Measurements from ENCODE around the gene RBFOX2. TPM values are rescaled to one million over a fixed set of nuclear protein-coding genes. Genes with fewer than 3 reads are reported as not detected.

The RBFOX2 gene
- total and polyA plus RNA-seq, 2 donors (not counting 3 experiments of a cell fraction or from before 2014, with no cell fraction given) = 125 to 142 TPM

DNA sequence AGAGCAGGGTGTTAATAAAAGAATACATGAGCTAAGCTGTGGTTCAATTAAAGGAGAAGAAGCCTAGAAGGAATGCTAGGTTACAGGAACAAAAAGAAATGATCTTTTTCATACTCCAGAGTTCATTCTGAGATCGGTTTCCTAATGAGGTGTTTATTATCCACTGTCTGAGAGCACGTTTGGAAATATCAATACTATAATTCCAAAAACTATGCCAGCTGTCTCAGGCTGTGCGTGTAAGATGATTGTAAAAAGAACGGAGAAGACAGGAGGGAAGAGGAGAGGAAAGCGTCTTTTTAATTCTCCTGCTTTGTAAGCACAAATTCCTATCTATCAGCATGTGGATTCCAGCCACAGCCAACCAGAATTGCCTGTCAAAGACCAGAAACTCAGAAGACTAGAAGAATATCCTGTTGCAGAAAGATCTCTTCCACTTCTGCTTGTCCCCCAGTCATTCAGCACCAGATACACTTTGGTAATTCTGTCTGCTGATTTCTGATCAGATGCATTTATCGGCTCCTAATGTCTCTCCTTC is 285.2 kb downstream of the RBFOX2 start:
- no peaks in the 10 kb centered on the region for H3K9me3 ChIP-seq (replicated peaks; ENCODE audit: control insufficient read depth, insufficient read depth, low read length)
- no peaks in the 10 kb centered on the region for H3K79me2 ChIP-seq (ENCODE audit: control insufficient read depth, insufficient read depth, low read length)
- H3K4me1 ChIP-seq (ENCODE audit: control insufficient read depth, extremely low read depth, insufficient read depth, low read length) = peaks cover 19% of the 10 kb centered on the region
- TF ChIP-seq JUN (IDR thresholded peaks at IDR 0.05; ENCODE audit: borderline replicate concordance, insufficient read depth, insufficient read length, low read depth) (no peak), POLR2A (IDR thresholded peaks at IDR 0.05; ENCODE audit: low read depth, low read length) (no peak)
- TF ChIP-seq, protein P1, sequence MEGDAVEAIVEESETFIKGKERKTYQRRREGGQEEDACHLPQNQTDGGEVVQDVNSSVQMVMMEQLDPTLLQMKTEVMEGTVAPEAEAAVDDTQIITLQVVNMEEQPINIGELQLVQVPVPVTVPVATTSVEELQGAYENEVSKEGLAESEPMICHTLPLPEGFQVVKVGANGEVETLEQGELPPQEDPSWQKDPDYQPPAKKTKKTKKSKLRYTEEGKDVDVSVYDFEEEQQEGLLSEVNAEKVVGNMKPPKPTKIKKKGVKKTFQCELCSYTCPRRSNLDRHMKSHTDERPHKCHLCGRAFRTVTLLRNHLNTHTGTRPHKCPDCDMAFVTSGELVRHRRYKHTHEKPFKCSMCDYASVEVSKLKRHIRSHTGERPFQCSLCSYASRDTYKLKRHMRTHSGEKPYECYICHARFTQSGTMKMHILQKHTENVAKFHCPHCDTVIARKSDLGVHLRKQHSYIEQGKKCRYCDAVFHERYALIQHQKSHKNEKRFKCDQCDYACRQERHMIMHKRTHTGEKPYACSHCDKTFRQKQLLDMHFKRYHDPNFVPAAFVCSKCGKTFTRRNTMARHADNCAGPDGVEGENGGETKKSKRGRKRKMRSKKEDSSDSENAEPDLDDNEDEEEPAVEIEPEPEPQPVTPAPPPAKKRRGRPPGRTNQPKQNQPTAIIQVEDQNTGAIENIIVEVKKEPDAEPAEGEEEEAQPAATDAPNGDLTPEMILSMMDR (IDR thresholded peaks at IDR 0.05; ENCODE audit: extremely low read depth in 1 of 2, insufficient read depth in 1 of 2, low read depth in 1 of 2, low read length in 2 of 2) = no peak
- ChIA-PET CTCF (interaction anchor here (1.2 to 1.4 kb wide), 3 partner anchors 14 to 172 kb away, joined by 3 to 5 read pairs (median 4); no protein-coding TSS in a partner anchor), POLR2A (no interaction called here)
- H2AFZ ChIP-seq (ENCODE audit: low read depth, low read length) = no peak overlapping the region
- peak overlapping the region; percentile 85 for H3K27ac ChIP-seq (ENCODE audit: insufficient read depth, low read depth, low read length)
- intact Hi-C loops (cut with micrococcal nuclease) (no loop called here), dilution Hi-C loops (cut with MboI; ENCODE audit: extremely low pct_ligation_motif_present, low sequenced_read_pairs) (no loop called here)
- BruUV-seq (replicated peaks) = no TSS peak
- no peak overlapping the region for H3K9ac ChIP-seq (replicated peaks; ENCODE audit: extremely low read depth, insufficient read depth, low read length)
- peak; percentile 15 for FAIRE-seq
- H4K20me1 ChIP-seq (replicated peaks; ENCODE audit: control insufficient read depth, extremely low read depth, insufficient read depth, low read length) = no peaks in the 10 kb centered on the region
- no peaks in the 10 kb centered on the region for H3K9me1 ChIP-seq (replicated peaks; ENCODE audit: control insufficient read depth, extremely low read depth, insufficient read depth, low read length)
- no peak overlapping the region for H3K4me3 ChIP-seq (replicated peaks in 1 of 3; ENCODE audit: insufficient read depth in 1 of 3, low read depth in 1 of 3, low read length in 3 of 3)
- no peak for DNase-seq (ENCODE audit: low read depth, low spot score)
- H3K36me3 ChIP-seq (ENCODE audit: control insufficient read depth in 2 of 2, extremely low read depth in 1 of 2, insufficient read depth in 2 of 2, low read length in 2 of 2) = peaks cover 14 to 15% of the 10 kb centered on the region in 2 experiments
- H3K27me3 ChIP-seq (ENCODE audit: control insufficient read depth in 2 of 2, insufficient read depth in 2 of 2, low read length in 2 of 2) = no peaks in the 10 kb centered on the region
- H3K4me2 ChIP-seq (ENCODE audit: insufficient read depth, low read length) = no peak overlapping the region

DNA sequence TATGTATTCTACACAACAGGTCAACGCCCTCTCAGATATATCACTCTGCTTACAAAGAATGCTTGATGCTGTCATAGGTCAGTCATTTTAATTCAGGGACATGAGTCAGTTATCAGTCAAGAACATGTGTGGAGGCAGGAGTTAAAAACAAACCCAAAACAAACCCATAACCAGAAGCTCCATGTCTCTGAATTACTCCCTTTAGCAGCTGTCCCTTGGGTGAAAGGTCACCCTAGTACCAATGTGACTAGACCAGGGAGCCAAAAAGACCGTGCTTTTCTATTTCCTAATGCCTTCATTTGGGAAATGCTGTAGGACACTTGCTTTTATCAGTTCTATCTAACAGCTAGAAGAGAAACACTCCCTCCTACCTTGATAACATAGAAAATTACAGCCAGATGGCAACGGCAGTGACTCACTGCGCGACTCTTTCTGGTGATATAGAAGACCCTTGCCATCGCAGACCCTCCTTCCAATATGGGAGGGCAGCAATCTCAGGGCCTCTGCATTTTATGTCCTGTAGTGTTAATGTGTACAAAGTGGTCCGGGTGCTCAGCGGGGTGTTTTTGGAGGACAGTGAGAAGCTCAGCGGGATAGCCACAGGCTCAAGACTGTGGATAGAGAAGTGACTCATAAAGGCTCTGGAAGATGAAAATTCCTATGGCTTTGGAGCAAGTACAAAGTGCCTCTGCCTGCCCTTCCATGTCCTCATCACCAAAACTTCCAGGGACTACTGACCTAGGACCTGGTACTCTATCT is 286.1 kb downstream of the RBFOX2 start:
- CTCF ChIA-PET = interaction anchor here (0.8 to 1.4 kb wide), 6 partner anchors 13 to 323 kb away, joined by 3 to 5 read pairs (median 4); no protein-coding TSS in a partner anchor

More for the DNA sequence above, 286.1 kb downstream of the RBFOX2 start:
- Histone ChIP-seq H3K4me3 (replicated peaks in 1 of 3; ENCODE audit: insufficient read depth in 1 of 3, low read depth in 1 of 3, low read length in 3 of 3) (no peak overlapping the region), H4K20me1 (replicated peaks; ENCODE audit: control insufficient read depth, extremely low read depth, insufficient read depth, low read length) (no peaks in the 10 kb centered on the region), H3K9me1 (replicated peaks; ENCODE audit: control insufficient read depth, extremely low read depth, insufficient read depth, low read length) (no peaks in the 10 kb centered on the region), H3K79me2 (ENCODE audit: control insufficient read depth, insufficient read depth, low read length) (no peaks in the 10 kb centered on the region), H3K27me3 (ENCODE audit: control insufficient read depth in 2 of 2, insufficient read depth in 2 of 2, low read length in 2 of 2) (no peaks in the 10 kb centered on the region), H2AFZ (ENCODE audit: low read depth, low read length) (no peak overlapping the region), H3K9ac (replicated peaks; ENCODE audit: extremely low read depth, insufficient read depth, low read length) (peak overlapping the region; percentile 26), H3K4me1 (ENCODE audit: control insufficient read depth, extremely low read depth, insufficient read depth, low read length) (peaks cover 19% of the 10 kb centered on the region), H3K36me3 (ENCODE audit: control insufficient read depth in 2 of 2, extremely low read depth in 1 of 2, insufficient read depth in 2 of 2, low read length in 2 of 2) (peaks cover 15 to 16% of the 10 kb centered on the region in 2 experiments), H3K4me2 (ENCODE audit: insufficient read depth, low read length) (peak overlapping the region; percentile 19), H3K9me3 (replicated peaks; ENCODE audit: control insufficient read depth, insufficient read depth, low read length) (no peaks in the 10 kb centered on the region), H3K27ac (ENCODE audit: insufficient read depth, low read depth, low read length) (peak overlapping the region; percentile 85)
- DNase-seq (ENCODE audit: low read depth, low spot score) (peak; percentile 63), FAIRE-seq (peak; percentile 93)
- TF ChIP-seq, protein P1 (IDR thresholded peaks at IDR 0.05; ENCODE audit: extremely low read depth in 1 of 2, insufficient read depth in 1 of 2, low read depth in 1 of 2, low read length in 2 of 2) = no peak
- TF ChIP-seq GATA2 (IDR thresholded peaks at IDR 0.05; ENCODE audit: insufficient read depth, insufficient read length, low read depth, low read length) (peak; percentile 69), JUN (IDR thresholded peaks at IDR 0.05; ENCODE audit: borderline replicate concordance, insufficient read depth, insufficient read length, low read depth) (peak; percentile 80), FOS (IDR thresholded peaks at IDR 0.05; ENCODE audit: borderline replicate concordance, insufficient read depth, low read length) (peak; percentile 65)
- TF ChIP-seq, protein P2, sequence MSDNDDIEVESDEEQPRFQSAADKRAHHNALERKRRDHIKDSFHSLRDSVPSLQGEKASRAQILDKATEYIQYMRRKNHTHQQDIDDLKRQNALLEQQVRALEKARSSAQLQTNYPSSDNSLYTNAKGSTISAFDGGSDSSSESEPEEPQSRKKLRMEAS (IDR thresholded peaks at IDR 0.05; ENCODE audit: insufficient read depth, insufficient read length) = no peak
- POLR2A ChIA-PET = interaction anchor here (0.6 kb wide), 1 partner anchor 98 kb away, joined by 3 read pairs; no protein-coding TSS in a partner anchor
- intact Hi-C loops (cut with micrococcal nuclease) = no loop called here
- dilution Hi-C loops (cut with MboI; ENCODE audit: extremely low pct_ligation_motif_present, low sequenced_read_pairs) = no loop called here
- BruUV-seq (replicated peaks) = no TSS peak
